ENCODE data around the gene PLEKHB2. TPM values are rescaled to one million over a fixed set of nuclear protein-coding genes. Genes with fewer than 3 reads are reported as not detected.
"Not testable (repeated sequence)": the region's sequence is repeated elsewhere in the genome, so short reads cannot be mapped to it uniquely, and the experiment has no call there.

Gene PLEKHB2
- total RNA-seq, 2 experiments from 2014 or later: 66.9 to 71.7 TPM

- DNase-seq: no peak
- Mint-ChIP-seq H3K4me1 (ENCODE audit: low read depth) (peaks cover 38% of the 10 kb centered on the region), H3K27ac (no peak overlapping the region), H3K36me3 (ENCODE audit: low read depth) (peaks cover 83% of the 10 kb centered on the region), H3K4me3 (no peak overlapping the region), H3K27me3 (no peaks in the 10 kb centered on the region), H3K9me3 (no peaks in the 10 kb centered on the region)
- peaks cover 4% of the 10 kb centered on the region for H3K4me1 ChIP-seq (ENCODE audit: insufficient read depth, low read length)
- no peak for TF ChIP-seq CTCF (IDR thresholded peaks at IDR 0.05)
- POLR2A ChIA-PET: no interaction called here
- H3K27me3 ChIP-seq (ENCODE audit: control insufficient read depth in 1 of 2, insufficient read depth in 2 of 2, low read length in 2 of 2): no peaks in the 10 kb centered on the region
- intact Hi-C loops (cut with DNase I, micrococcal nuclease): no loop called here
- H3K36me3 ChIP-seq (ENCODE audit: insufficient read depth, low read length): peaks cover 52% of the 10 kb centered on the region
- no peak overlapping the region for H3K27ac ChIP-seq (ENCODE audit: low read depth in 1 of 2, low read length in 2 of 2)
- no peak overlapping the region for H3K4me3 ChIP-seq (ENCODE audit: low read length)
- no peak for ATAC-seq (ENCODE audit: poor library complexity)
- H3K9me3 ChIP-seq (ENCODE audit: control insufficient read depth in 1 of 2, insufficient read depth in 1 of 2, low read length in 2 of 2): no peaks in the 10 kb centered on the region
- CTCF ChIA-PET: no interaction called here
Observed at GRCh38 chr2:131064589-131065512, 40.3 kb upstream of the PLEKHB2 start.

- Histone ChIP-seq H3K36me3 (ENCODE audit: insufficient read depth, low read length) (peaks cover 65% of the 10 kb centered on the region), H3K9me3 (ENCODE audit: control insufficient read depth in 1 of 2, insufficient read depth in 1 of 2, low read length in 2 of 2) (no peaks in the 10 kb centered on the region), H3K4me3 (ENCODE audit: low read length) (no peak overlapping the region), H3K27me3 (ENCODE audit: control insufficient read depth in 1 of 2, insufficient read depth in 2 of 2, low read length in 2 of 2) (no peaks in the 10 kb centered on the region), H3K4me1 (ENCODE audit: insufficient read depth, low read length) (peaks cover 4% of the 10 kb centered on the region), H3K27ac (ENCODE audit: low read depth in 1 of 2, low read length in 2 of 2) (no peak overlapping the region)
- DNase-seq (no peak), ATAC-seq (ENCODE audit: poor library complexity) (no peak)
- no peak overlapping the region for H3K27ac Mint-ChIP-seq
- no peak for TF ChIP-seq CTCF (IDR thresholded peaks at IDR 0.05)
- POLR2A ChIA-PET: no interaction called here
- peaks cover 85% of the 10 kb centered on the region for H3K36me3 Mint-ChIP-seq (ENCODE audit: low read depth)
- H3K9me3 Mint-ChIP-seq: no peaks in the 10 kb centered on the region
- H3K4me3 Mint-ChIP-seq: no peak overlapping the region
- H3K27me3 Mint-ChIP-seq: no peaks in the 10 kb centered on the region
- intact Hi-C loops (cut with DNase I, micrococcal nuclease): no loop called here
- H3K4me1 Mint-ChIP-seq (ENCODE audit: low read depth): peaks cover 40% of the 10 kb centered on the region
- CTCF ChIA-PET: interaction anchor here (1.1 kb wide), 1 partner anchor 10 kb away, joined by 3 read pairs; no protein-coding TSS in a partner anchor
Observed at GRCh38 chr2:131067465-131068125, 37.5 kb upstream of the PLEKHB2 start.

- H3K4me3 ChIP-seq (ENCODE audit: low read length); H3K9me3 ChIP-seq (ENCODE audit: control insufficient read depth in 1 of 2, insufficient read depth in 1 of 2, low read length in 2 of 2); intact Hi-C loops (cut with DNase I, micrococcal nuclease); H3K27ac ChIP-seq (ENCODE audit: low read depth in 1 of 2, low read length in 2 of 2); H3K4me3 Mint-ChIP-seq; H3K27ac Mint-ChIP-seq; H3K27me3 ChIP-seq (ENCODE audit: control insufficient read depth in 1 of 2, insufficient read depth in 2 of 2, low read length in 2 of 2); H3K4me1 ChIP-seq (ENCODE audit: insufficient read depth, low read length); CTCF ChIA-PET; DNase-seq; POLR2A ChIA-PET; H3K27me3 Mint-ChIP-seq; H3K9me3 Mint-ChIP-seq; ATAC-seq (ENCODE audit: poor library complexity): not testable (repeated sequence)
- H3K36me3 Mint-ChIP-seq (ENCODE audit: low read depth): peaks cover 85% of the 10 kb centered on the region
- peaks cover 64% of the 10 kb centered on the region for H3K36me3 ChIP-seq (ENCODE audit: insufficient read depth, low read length)
- H3K4me1 Mint-ChIP-seq (ENCODE audit: low read depth): peaks cover 40% of the 10 kb centered on the region
Observed at GRCh38 chr2:131068172-131068571, 37.0 kb upstream of the PLEKHB2 start.

GRCh38 chr2:131075578-131075977 lies 29.6 kb upstream of the PLEKHB2 start:
- peaks cover 13% of the 10 kb centered on the region for H3K4me1 ChIP-seq (ENCODE audit: insufficient read depth, low read length)
- peaks cover 92% of the 10 kb centered on the region for H3K36me3 Mint-ChIP-seq (ENCODE audit: low read depth)
- H3K4me3 ChIP-seq (ENCODE audit: low read length); POLR2A ChIA-PET; ATAC-seq (ENCODE audit: poor library complexity); H3K27ac ChIP-seq (ENCODE audit: low read depth in 1 of 2, low read length in 2 of 2); DNase-seq; H3K4me3 Mint-ChIP-seq; H3K9me3 Mint-ChIP-seq; H3K27ac Mint-ChIP-seq; H3K27me3 Mint-ChIP-seq; H3K27me3 ChIP-seq (ENCODE audit: control insufficient read depth in 1 of 2, insufficient read depth in 2 of 2, low read length in 2 of 2); H3K9me3 ChIP-seq (ENCODE audit: control insufficient read depth in 1 of 2, insufficient read depth in 1 of 2, low read length in 2 of 2); intact Hi-C loops (cut with DNase I, micrococcal nuclease); CTCF ChIA-PET: not testable (repeated sequence)
- peaks cover 50% of the 10 kb centered on the region for H3K4me1 Mint-ChIP-seq (ENCODE audit: low read depth)
- peaks cover 87% of the 10 kb centered on the region for H3K36me3 ChIP-seq (ENCODE audit: insufficient read depth, low read length)
